CD14-positive monocyte (primary cell): ENCODE results near the gene TRAPPC13. TPM values are rescaled to one million over a fixed set of nuclear protein-coding genes. Genes with fewer than 3 reads are reported as not detected.

Experiments used
- DNase-seq, 3 donors: peaks; one replicate each; pipeline ENCODE4 v3.0.0-alpha.2; 2011 to 2022
- H2AFZ ChIP-seq: 2 replicates; pipeline ENCODE4 v1.6.0; 2012; ENCODE audit warnings: mild to moderate bottlenecking, low read depth, low read length, inconsistent platforms; ENCODE audit not compliant: insufficient read depth, poor library complexity, severe bottlenecking
- H3K27ac ChIP-seq, 2 donors: 1 replicate in 1 of 2; 2 replicates in 1 of 2; pipeline ENCODE4 v1.5.1; 2012 to 2013; ENCODE audit warnings: low read length in 2 of 2, control low read depth in 1 of 2, inconsistent platforms in 1 of 2, low read depth in 1 of 2, mild to moderate bottlenecking in 1 of 2
- H3K27me3 ChIP-seq, 2 donors: one replicate each; pipeline versions ENCODE4 v1.6.0 to v1.6.1; 2011 to 2013; ENCODE audit warnings: low read length in 2 of 2; ENCODE audit not compliant: control insufficient read depth in 2 of 2, insufficient read depth in 2 of 2
- H3K36me3 ChIP-seq, 2 donors: replicated peaks in 1 of 2; 1 replicate in 1 of 2; 2 replicates in 1 of 2; pipeline versions ENCODE4 v1.5.1 to v1.6.1; 2012 to 2013; ENCODE audit warnings: low read length in 2 of 2, control low read depth in 1 of 2, inconsistent platforms in 1 of 2, mild to moderate bottlenecking in 1 of 2; ENCODE audit not compliant: insufficient read depth in 2 of 2, control insufficient read depth in 1 of 2
- H3K4me1 ChIP-seq, 2 donors: 1 replicate in 1 of 2; 2 replicates in 1 of 2; pipeline versions ENCODE4 v1.5.1 to v1.6.1; 2012 to 2013; ENCODE audit warnings: low read length in 2 of 2, control low read depth in 1 of 2, inconsistent platforms in 1 of 2, mild to moderate bottlenecking in 1 of 2, moderate library complexity in 1 of 2; ENCODE audit not compliant: insufficient read depth in 2 of 2, control insufficient read depth in 1 of 2
- H3K4me2 ChIP-seq: replicated peaks from 2 replicates; pipeline ENCODE3; 2012; ENCODE audit warnings: low read length, moderate library complexity, mild to moderate bottlenecking; ENCODE audit not compliant: poor library complexity, severe bottlenecking; ENCODE audit errors: extremely low read depth
- H3K4me3 ChIP-seq, 3 experiments: fragments of 200-600 bp in 1 of 3; sonication (generic) in 1 of 3; replicated peaks in 1 of 3; 1 replicate in 2 of 3; 2 replicates in 1 of 3; pipeline ENCODE4 v1.5.1; 2011 to 2013; ENCODE audit warnings: low read length in 3 of 3, mild to moderate bottlenecking in 3 of 3, control low read depth in 2 of 3, low read depth in 2 of 3, inconsistent platforms in 1 of 3, moderate library complexity in 1 of 3
- H3K79me2 ChIP-seq: 2 replicates; pipeline ENCODE4 v1.6.0; 2012; ENCODE audit warnings: mild to moderate bottlenecking, control low read depth, inconsistent platforms, low read length, moderate library complexity; ENCODE audit not compliant: insufficient read depth
- H3K9ac ChIP-seq: 2 replicates; pipeline ENCODE4 v1.6.0; 2017; ENCODE audit warnings: low read length, mild to moderate bottlenecking; ENCODE audit not compliant: insufficient read depth, poor library complexity, severe bottlenecking
- H3K9me3 ChIP-seq, 2 donors: replicated peaks in 1 of 2; 1 replicate in 1 of 2; 2 replicates in 1 of 2; pipeline versions ENCODE4 v1.5.1 to v1.6.1; 2012 to 2013; ENCODE audit warnings: low read length in 2 of 2, control low read depth in 1 of 2; ENCODE audit not compliant: control insufficient read depth in 1 of 2, insufficient read depth in 1 of 2
- H4K20me1 ChIP-seq: 2 replicates; pipeline ENCODE4 v1.6.0; 2012; ENCODE audit warnings: mild to moderate bottlenecking, low read length, control low read depth, moderate library complexity; ENCODE audit not compliant: insufficient read depth
- H3K27ac Mint-ChIP-seq, 7 donors: one replicate each; pipeline ENCODE4 v1.8.0; 2020; ENCODE audit warnings: mild to moderate bottlenecking in 7 of 7, mixed read lengths in 7 of 7, moderate library complexity in 6 of 7, inconsistent platforms in 2 of 7
- H3K27me3 Mint-ChIP-seq, 3 donors: one replicate each; pipeline ENCODE4 v1.8.0; 2021 to 2022; ENCODE audit warnings: low read depth in 3 of 3, mild to moderate bottlenecking in 3 of 3, mixed read lengths in 3 of 3, moderate library complexity in 3 of 3, inconsistent platforms in 1 of 3
- H3K36me3 Mint-ChIP-seq, 2 donors: one replicate each; pipeline ENCODE4 v1.8.0; 2020; ENCODE audit warnings: mixed read lengths in 2 of 2, inconsistent platforms in 1 of 2, mild to moderate bottlenecking in 1 of 2
- H3K4me1 Mint-ChIP-seq: one replicate; pipeline ENCODE4 v1.8.0; 2020; ENCODE audit warnings: mild to moderate bottlenecking, mixed read lengths
- H3K4me3 Mint-ChIP-seq, 2 donors: one replicate each; pipeline ENCODE4 v1.8.0; 2020; ENCODE audit warnings: mild to moderate bottlenecking in 2 of 2, mixed read lengths in 2 of 2, moderate library complexity in 1 of 2
- H3K9me3 Mint-ChIP-seq, 7 donors: one replicate each; pipeline ENCODE4 v1.8.0; 2020 to 2022; ENCODE audit warnings: mixed read lengths in 7 of 7, mild to moderate bottlenecking in 6 of 7, moderate library complexity in 6 of 7, inconsistent platforms in 2 of 7
- CTCF ChIP-seq: fragments of 200-600 bp; IDR thresholded peaks from one replicate; pipeline ENCODE4 v1.8.0; 2022; ENCODE audit warnings: antibody characterized with exemption, mild to moderate bottlenecking
- WGBS: methylation state at CpG from one replicate; pipeline ENCODE4 v1.1.5; 2013; ENCODE audit warnings: missing lambda C conversion rate; ENCODE audit not compliant: insufficient coverage; 5-methylcytosine and 5-hydroxymethylcytosine counted together
- intact Hi-C, 2 donors: fragments of 100-400 bp; cut with micrococcal nuclease; formaldehyde crosslinking; loops; one replicate each; pipeline versions ENCODE4 v1.15.0 to v1.15.1; 2023
- polyA plus RNA-seq, 3 donors: library from polyadenylated mRNA; depleted of rRNA in 1 of 3; unstranded in 2 of 3; stranded (reverse) in 1 of 3; fragments of 300-500 nt in 2 of 3; fragments of >200 nt in 1 of 3; fragmentation: Illumina TruSeq in 2 of 3; gene quantifications; 1 replicate in 2 of 3; 2 replicates in 1 of 3; pipeline ENCODE4 v1.2.3, GENCODE V29; 2012 to 2021

Gene TRAPPC13
- polyA plus RNA-seq, 3 donors: 12.0 to 17.3 (median 14.9) TPM

- peaks cover 37 to 64% of the 10 kb centered on the region in 2 donors for H3K36me3 ChIP-seq
- Mint-ChIP-seq H3K9me3 (no peaks in the 10 kb centered on the region), H3K27me3 (no peaks in the 10 kb centered on the region), H3K4me3 (no peak overlapping the region), H3K4me1 (no peaks in the 10 kb centered on the region), H3K27ac (no peak overlapping the region), H3K36me3 (peaks cover 45 to 70% of the 10 kb centered on the region in 2 donors)
- H3K9me3 ChIP-seq: no peaks in the 10 kb centered on the region
- no peaks in the 10 kb centered on the region for H3K4me1 ChIP-seq
- no peak for DNase-seq
- H3K79me2 ChIP-seq: no peaks in the 10 kb centered on the region
- no peak overlapping the region for H3K9ac ChIP-seq
- intact Hi-C loops: no loop called here
- H3K4me2 ChIP-seq: no peak overlapping the region
- no peaks in the 10 kb centered on the region for H4K20me1 ChIP-seq
- TF ChIP-seq CTCF: no peak
- H3K4me3 ChIP-seq: no peak overlapping the region
- H2AFZ ChIP-seq: no peak overlapping the region
- no peak overlapping the region for H3K27ac ChIP-seq
- no peaks in the 10 kb centered on the region for H3K27me3 ChIP-seq
These were observed 23.1 kb downstream of the TRAPPC13 start for GRCh38 chr5:65647941-65648340.

- intact Hi-C loops: no loop called here
These were observed 26.3 kb downstream of the TRAPPC13 start for GRCh38 chr5:65651144-65651543.

More at GRCh38 chr5:65651144-65651543, 26.3 kb downstream of the TRAPPC13 start:
- TF ChIP-seq CTCF: no peak
- no peaks in the 10 kb centered on the region for H3K27me3 Mint-ChIP-seq
- H3K4me1 ChIP-seq: no peaks in the 10 kb centered on the region
- no peak overlapping the region for H3K27ac Mint-ChIP-seq
- no peaks in the 10 kb centered on the region for H3K79me2 ChIP-seq
- no peaks in the 10 kb centered on the region for H4K20me1 ChIP-seq
- 100% methylated on average over 2 of the region's 5 CpGs for WGBS
- DNase-seq: no peak
- H3K27ac ChIP-seq: no peak overlapping the region
- no peak overlapping the region for H3K9ac ChIP-seq
- H3K4me1 Mint-ChIP-seq: no peaks in the 10 kb centered on the region
- H3K4me3 ChIP-seq: no peak overlapping the region
- peaks cover 38 to 69% of the 10 kb centered on the region in 2 donors for H3K36me3 ChIP-seq
- H3K4me3 Mint-ChIP-seq: no peak overlapping the region
- no peaks in the 10 kb centered on the region for H3K27me3 ChIP-seq
- peaks cover 45 to 69% of the 10 kb centered on the region in 2 donors for H3K36me3 Mint-ChIP-seq
- H3K4me2 ChIP-seq: no peak overlapping the region
- H3K9me3 Mint-ChIP-seq: no peaks in the 10 kb centered on the region
- H3K9me3 ChIP-seq: no peaks in the 10 kb centered on the region
- H2AFZ ChIP-seq: no peak overlapping the region
